ELR (cell line): ENCODE data around the gene HDAC4.
"Not testable (repeated sequence)": the region's sequence is repeated elsewhere in the genome, so short reads cannot be mapped to it uniquely, and the experiment has no call there.

Source experiments
- DNase-seq: peaks from one replicate; pipeline ENCODE4 v3.0.0-alpha.2; 2015; ENCODE audit warnings: low read depth

HDAC4 gene

DNA sequence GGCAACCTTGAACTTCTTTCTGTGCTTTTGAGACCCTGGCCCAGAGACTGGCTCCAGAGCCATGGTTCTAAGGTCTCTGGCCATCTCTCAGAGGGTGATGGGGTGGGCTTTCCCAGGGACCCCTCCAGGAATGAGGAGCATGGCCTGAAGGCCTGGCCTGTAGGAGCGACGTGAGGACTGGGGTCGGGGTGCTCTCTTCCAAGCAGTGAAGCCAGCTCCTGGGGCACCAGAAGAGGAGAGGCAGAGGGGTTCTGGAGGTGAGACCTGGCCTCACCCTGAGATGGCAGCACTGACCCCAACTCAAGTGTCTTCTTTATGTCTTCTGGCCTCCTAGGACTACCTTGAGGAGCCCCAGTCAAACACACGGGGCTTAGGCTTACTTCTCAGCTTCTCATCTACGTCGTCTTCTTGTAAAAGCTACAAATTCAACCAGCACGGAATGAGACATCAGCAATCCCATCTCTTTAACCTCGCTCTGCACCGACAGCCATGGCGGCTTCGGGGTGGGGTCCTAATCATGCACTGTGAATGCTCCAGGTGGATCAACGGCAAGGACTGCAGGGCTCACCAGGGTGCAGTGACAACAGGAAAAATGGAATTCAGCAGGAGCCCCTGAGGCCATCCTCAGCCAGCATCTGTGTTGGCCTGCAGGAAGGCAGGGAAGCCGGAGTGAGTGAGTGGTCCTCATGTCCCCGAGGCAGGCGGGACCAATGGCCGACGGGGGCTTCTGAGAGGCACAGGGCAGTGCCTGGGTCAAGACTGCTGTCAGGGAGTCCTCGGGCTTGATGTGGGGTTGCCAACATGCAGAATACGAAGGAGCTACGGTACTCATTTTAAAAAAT lies 214.1 kb downstream of the HDAC4 start:
- no peak for DNase-seq

DNA sequence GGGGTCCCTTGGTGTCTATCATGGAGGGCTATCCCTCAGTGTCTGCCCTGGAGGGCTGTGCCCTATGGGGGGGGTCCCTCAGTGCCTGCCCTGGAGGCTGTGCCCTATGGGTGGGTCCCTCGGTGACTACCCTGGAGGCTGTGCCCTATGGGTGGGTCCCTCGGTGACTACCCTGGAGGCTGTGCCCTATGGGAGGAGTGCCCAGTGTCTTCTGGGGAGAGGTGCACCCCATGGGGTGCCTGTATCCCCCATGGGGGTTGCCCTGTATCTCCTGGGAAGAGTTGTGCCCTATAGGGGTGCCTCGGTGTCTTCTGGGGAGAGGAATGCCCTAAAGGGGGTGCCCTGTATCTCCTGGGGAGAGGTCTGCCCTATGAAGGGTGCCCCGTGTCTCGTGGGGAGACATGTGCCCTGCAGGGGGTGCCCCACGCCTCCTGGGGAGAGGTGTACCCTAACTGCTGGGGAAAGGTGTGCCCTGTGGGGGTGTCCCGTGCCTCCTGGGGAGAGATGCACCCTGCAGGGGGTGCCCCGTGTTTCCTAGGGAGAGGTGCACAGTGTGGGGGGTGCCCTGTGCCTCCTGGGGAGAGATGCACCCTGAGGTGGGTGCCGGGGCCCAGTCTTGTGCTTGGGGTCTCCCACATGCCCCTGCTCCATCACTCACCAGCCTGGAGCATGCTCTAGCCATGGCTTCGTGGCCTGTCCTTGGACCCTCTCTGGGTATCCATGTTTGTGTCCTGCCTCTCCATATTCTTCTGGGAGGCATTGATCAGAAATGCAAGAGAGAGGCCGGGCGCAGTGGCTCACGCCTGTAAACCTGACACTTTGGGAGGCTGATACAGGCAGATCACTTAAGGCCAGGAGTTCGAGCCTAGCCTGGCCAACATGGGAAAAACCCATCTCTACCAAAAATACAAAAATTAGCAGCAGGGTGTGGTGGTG lies 215.6 kb downstream of the HDAC4 start:
- DNase-seq = no peak

DNA sequence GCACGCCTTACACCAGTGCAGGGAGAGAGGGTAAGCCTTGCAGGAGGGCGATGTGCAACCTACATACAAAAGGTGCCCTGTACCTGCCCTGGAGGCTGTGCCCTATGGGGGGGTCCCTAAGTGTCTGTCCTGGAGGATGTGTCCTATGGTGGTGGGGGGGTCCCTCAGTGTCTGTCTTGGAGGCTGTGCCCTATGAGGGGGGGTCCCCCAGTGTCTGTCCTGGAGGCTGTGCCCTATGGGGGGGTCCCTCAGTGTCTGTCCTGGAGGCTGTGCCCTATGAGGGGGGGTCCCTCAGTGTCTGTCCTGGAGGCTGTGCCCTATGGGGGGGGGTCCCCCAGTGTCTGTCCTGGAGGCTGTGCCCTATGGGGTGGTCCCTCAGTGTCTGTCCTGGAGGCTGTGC lies 216.6 kb downstream of the HDAC4 start:
- no peak for DNase-seq

DNA sequence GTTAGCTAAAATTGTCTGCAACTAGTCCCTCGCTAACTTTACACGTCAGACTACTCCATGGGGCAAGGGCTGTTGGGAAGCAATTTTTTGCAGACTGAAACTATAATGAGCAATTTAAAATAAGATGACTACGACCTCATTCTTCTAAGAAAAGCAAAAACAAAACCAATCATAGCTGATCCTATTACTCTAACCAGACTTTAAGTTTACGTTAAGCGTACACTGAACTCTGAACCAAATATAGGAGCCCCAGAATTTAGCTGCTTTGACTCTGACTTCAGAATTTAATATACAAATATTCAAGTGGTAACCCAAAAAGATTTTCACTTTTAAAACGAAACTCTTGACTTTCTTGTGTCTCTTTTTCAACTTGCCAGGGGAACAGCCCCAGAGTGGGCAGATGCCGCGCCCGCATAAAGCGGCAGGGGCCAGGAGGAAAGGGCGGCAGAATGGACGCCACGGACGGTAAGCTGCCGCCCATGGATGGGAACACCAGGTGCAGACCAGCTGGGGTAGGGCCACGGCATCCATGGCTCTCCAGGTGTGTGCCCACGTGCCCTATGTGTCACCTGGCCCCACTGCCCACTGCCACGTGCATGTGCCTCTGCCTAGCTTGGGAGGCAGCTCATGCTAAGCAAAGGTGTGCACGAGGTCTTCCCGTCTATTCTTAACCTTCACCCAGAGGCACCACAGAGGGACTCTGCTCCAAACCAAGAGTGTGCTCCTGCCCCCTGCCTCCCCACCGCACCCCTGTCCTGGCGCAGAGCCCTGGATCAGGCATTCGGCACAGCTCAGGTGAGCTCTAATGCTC lies 217.6 kb downstream of the HDAC4 start:
- DNase-seq = no peak

DNA sequence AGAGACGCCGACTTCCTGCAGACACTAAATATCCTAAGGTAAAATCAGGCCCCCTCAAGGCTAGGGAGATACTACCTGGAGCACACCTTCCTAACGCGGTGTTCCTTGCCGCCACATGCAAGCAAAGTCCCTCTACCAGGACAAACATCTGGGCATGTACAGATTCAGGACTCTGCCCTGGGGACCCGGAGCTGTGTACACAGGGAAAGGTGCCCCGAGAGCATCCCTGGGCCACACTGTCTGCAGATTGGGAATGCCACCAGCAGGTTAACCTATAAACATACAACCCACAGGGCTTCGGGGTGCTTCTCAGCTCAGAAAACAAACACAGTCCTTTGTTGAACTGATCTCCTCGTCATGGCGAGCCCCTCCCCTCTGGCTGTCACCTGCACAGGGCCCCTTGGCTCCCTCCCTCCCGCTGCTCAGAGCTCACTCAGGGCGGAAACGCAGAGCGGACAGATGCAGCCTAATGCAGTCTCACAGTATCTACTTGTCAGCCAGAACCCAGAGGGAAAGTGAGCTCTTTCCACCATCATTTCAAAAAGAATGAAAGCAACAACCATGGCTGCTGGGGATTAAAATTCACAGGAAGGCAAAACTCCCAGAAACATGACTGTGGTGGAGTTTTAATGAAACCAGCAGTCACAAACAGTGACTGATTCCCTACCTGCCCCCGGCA lies 218.8 kb downstream of the HDAC4 start:
- DNase-seq = no peak

DNA sequence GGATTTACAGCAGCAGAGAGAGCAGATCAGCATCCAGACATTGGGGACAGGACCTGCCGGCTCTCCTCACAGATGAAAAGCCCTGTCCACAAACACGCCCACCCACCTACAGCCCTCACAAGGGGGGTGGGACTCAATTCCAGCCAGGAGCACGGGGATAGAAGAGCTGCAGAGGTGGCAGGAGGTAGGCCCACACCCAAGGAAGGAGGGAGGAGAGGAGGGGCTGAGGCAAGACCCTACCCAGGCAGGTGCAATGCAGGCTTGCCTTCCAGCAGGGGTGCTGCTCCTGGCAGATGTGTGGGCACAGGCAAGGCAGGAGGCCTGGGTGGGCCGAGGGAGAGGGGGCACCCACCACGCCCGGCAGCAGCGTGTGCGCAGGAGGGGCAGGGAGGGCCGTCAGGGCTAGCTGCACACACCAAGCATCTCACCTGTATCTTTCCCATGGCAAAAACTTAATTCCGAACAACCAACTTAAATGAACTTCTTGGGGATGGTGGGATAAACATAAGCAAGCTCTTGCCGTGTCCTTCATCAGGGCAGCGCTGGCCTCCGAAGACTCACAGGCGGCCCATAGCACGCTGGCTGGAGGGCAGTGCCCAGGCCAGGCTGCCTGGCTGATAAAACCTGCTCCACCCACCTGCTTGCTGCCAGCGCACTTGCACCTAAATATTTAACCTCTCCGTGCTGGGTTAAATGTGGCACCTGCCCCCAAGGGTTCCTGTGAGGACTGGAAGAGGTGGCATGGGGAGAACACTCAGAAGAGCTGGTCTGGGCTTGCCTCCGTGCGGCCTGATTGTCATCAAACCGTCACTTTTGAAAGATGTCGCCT lies 219.5 kb downstream of the HDAC4 start:
- no peak for DNase-seq

DNA sequence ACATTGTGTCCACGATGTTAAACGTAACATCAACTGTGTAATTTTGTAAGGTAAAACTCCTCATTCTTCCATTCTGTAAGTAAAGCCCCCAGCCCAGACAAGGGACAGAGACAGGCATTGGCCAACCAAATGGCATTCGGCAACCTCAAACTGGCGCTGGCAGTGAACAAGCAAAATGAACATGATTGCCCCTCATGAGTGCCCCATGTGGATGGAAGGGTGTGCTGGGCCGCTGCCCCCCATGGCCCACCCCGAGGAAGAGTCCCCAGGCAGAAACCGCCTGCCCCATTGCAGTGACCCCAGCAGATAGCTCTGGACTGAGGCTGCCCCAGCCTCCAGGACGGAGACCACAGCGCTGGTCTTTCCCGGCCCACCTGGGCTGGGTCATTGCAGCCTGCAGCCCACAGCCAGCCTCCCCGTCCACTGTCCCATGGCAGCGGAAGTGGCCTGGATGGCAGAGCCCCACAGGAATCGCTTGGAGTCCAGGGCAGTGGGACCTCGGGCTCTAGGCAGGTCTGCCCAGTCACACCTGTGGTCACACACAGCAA lies 220.2 kb downstream of the HDAC4 start:
- DNase-seq = no peak

DNA sequence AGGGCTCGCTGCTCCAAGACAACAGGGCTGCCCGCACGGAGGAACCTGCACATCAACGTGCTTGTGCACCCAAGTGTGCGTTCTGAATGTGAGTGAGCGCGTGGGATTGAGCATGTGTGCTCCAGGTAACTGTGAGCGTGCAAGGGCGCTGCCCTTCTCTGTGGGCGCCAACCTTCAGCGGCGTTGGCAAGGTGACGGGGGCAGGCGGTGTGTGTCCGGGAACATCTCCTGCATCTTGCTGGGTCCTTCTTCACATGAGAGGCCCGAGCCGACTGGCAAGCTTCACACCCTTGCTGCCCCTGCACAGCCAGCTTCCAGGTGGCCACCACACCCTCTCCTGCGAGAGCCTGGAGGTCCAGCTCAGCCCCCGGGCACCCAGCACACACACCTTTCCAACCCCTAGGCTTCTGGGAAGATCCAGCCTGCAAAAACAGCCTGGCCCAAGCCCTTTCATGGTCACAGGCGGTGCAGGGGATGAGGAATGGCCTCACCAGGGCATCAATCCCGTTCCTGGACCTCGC lies 220.9 kb downstream of the HDAC4 start:
- DNase-seq = no peak

DNA sequence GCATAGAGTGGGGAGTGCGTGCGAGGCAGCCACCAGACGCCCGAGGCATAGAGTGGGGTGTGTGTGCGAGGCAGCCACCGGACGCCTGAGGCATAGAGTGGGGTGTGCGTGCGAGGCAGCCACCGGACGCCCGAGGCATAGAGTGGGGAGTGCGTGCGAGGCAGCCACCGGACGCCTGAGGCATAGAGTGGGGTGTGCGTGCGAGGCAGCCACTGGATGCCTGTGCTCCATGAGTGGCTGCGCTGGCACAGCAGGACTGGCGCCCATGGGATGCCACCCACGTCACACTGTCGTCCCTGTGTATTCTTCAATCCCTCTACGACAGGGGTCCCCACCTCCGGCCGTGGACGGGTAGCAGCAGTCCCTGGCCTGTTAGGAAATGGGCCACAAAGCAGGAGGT lies 221.9 kb downstream of the HDAC4 start:
- DNase-seq = no peak

DNA sequence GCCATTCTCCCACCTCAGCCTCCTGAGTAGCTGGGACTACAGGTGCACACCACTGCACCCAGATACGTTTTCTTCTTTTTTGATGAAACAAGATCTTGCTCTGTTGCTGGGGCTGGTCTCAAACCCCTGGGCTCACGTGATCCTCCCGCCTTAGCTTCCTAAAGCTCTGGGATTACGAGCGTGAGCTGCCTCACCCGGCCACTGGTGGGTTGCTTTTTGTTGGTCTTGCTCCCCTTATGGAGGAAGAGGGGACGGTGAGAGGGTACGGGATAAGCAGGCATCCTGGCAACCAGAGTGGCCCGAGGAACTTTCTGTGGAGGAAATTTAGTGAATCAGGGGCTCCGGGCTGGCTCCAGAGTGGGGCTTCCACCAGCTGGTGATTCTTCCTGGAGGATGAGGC lies 222.3 kb downstream of the HDAC4 start:
- no peak for DNase-seq

DNA sequence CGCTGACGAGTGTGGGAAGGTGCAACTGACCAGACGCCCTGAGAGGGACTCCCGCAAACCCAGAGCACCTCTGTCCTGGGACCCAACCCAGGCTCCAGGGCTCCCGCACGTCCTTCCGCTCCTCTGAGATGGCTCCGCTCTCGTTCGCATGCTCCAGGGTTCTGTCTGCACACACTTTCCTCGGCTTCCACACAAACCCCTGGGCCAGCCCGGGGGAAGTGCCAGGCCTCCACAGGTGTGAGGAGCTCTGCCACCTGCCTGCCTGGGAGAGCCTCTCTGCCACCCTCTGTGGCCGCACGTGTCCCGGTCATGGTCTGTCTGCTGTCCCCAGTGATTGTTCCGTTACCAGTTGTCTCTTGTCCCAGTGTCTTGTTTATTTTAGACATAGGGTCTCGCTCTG lies 222.9 kb downstream of the HDAC4 start:
- no peak for DNase-seq

DNA sequence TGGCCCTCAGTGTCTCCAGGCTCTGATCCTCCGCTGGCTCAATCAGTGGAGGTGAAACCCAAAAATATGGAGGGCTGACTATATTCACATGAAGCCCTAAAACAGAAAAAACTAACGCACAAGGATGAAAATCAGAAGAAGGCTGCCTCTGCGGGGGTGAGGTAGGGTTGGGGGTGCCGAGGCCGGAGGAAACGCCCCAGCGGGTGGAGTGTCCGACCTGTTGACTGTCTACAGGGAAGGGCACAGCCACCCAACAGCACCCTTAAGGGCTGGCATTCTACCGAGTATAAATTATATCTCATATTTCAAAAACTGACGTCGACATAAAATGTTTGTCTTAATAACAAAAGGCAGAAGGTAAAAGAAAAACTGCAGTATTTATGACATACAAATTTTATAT lies 223.5 kb downstream of the HDAC4 start:
- DNase-seq = no peak

DNA sequence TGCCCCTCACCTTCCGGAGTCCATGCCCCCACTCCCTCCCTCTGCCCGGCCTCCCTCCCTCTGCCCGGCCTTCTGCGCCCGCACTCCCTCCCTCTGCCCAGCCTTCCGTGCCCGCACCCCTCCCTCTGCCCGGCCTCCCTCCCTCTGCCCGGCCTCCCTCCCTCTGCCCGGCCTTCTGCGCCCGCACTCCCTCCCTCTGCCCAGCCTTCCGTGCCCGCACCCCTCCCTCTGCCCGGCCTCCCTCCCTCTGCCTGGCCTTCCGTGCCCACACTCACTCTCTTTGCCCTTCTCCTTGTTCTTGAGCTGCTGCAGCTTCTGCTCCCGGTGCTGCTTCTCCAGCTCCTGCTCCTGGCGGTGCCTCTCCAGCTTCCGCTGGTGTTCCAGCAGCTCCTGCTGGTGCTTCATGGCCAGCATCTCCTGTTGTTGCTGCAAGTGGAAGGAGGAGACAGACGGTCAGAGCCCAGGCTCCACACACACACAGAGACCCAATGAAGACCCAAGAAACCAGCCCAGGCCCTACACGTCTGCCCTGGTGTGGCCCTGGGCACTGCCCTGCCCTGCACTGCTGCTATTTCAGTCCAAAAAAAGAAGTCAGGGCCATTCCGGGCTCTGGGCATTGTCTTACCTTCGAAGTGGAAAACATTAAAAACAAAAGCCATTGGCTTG lies 224.5 kb downstream of the HDAC4 start:
- not testable (repeated sequence) for DNase-seq

DNA sequence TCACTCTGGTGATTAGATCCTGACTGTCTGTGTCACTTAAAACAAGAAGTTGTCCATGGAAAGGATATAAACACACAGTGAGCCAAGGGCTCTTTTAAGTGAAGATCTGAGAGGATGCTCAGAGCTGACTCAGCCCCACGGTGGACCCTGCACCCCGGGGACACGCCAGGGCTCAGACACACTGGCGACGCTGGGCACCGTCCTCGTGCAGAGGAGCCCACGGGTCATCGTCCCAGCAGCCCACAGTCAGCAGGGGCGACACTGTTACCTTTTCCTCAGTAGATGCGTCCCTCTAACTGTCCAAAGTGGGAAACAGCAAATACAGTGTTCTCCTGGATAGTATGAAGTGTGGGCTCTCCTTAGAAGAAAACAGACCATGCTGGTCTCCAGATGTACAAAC lies 225.6 kb downstream of the HDAC4 start:
- no peak for DNase-seq

DNA sequence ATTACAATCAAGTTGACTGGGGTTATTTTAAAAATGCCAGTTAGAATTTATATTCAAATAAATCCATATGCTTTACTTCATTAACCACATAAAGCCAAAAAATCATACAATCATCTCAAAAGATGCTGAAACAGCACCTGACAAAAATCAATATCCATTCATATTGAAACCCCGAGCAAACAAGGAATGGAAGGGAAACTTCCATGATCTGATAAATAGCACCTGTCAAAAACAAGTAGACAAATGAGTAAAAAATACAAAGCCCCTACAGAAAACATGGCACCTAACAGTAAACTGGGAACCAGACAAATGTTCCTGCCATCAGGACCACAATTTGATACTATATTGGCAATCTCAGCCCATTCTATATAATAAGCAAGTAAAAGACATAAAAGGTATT lies 227.5 kb downstream of the HDAC4 start:
- DNase-seq = no peak

DNA sequence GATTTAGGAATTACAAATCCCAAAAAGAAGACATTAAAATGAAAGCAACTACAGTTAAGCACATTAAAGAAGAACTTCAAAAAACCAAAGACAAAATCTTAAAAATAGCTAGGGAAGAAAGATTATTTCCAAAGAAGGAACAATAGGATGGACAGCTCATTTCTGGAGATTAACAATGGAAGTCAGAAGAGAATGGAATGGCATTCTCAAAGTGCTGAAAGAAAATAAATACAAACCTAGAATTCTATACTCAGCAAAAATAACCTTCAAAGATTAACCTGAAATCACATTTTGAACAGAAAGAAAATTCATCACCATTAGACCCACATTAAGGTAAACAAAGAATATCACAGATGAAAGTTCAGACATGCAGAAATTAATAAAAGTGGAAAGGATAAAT lies 229.2 kb downstream of the HDAC4 start:
- no peak for DNase-seq

DNA sequence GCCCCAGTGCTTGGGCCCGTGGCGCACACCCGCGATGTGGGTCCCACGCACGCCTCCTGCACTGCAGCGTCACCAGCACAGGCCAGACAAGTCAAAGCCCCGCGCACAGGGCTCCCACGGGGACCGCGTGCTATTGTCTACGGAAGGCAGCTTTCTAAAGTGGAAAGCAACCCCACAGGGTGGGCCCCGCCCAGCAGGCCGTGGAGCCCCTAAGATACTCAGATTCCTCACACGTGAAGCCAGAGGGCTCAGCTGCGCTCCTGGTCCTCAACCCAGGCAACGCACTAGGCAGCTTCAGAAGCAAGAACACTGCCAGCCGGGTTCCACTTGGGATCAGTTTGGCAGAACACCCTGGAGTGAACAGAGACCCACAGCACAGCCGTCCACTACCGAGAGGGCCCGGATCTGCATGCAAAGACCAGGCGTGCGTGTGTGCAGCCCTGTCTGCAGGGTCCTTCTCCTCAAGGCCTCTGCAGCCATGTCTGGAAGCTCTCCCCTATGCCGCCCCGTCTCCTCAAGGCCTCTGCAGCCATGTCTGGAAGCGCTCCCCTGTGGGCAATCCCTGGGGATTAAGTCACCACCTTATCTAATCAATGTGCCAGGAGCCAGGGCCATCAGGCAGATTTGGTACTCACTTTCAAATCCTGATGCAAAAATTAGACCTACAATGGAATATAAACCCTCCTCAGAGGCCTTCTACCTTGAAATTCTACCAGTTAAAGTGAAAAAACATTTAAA lies 231.3 kb downstream of the HDAC4 start:
- DNase-seq = no peak

DNA sequence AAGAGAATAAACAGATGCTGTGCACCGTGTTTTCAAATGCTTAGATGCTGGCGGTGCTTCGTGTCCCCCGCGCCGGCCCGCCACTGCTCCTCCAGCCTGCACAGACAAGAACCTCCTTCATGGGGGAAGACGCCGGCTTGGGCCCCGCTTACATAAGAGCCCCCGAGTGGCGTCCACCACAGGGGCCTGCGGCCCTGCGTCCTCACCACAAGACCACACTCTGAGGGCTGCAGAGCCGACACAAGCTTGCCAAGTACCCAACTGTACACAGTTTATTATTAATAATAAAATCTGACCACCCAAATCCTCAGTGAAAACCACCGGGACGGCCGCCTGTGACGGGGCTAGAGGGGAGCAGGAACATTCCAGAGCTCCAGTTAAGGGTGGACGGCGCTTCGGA lies 232.2 kb downstream of the HDAC4 start:
- DNase-seq = no peak
